ENCODE measurements around the gene MMP25. TPM values are rescaled to one million over a fixed set of nuclear protein-coding genes. Genes with fewer than 3 reads are reported as not detected.

Gene MMP25
- total and polyA plus RNA-seq, 10 of the 15 experiments (the other 5 are each of a cell fraction or from before 2014, with no cell fraction given), result 0.03 to 0.36 (median 0.13) TPM; not detected in 1

- ChIA-PET RAD21 (ENCODE audit: unreplicated experiment) (interaction anchor here (1.7 to 4.4 kb wide), 5 partner anchors 10 to 37 kb away, joined by 5 to 34 read pairs (median 7); no protein-coding TSS in a partner anchor), POLR2A (interaction anchor here (1.4 to 2.4 kb wide), 2 partner anchors 113 to 129 kb away, joined by 4 to 7 read pairs; partner anchors contain the start of gene ZNF213), SMC1A (ENCODE audit: uncharacterized antibody, unreplicated experiment) (interaction anchor here (1.3 to 10.1 kb wide), 3 partner anchors 16 to 108 kb away, joined by 3 to 91 read pairs (median 3); no protein-coding TSS in a partner anchor), CTCF (interaction anchor here (0.5 to 18.2 kb wide), 6 partner anchors 7 to 154 kb away, joined by 3 to 421 read pairs (median 6); no protein-coding TSS in a partner anchor)
- intact Hi-C loops (cut with micrococcal nuclease; ENCODE audit: unreplicated experiment) (no loop called here), in situ Hi-C loops (cut with MboI) (no loop called here)
- Histone ChIP-seq H3K36me3 (ENCODE audit: control insufficient read depth in 2 of 2, insufficient read depth in 2 of 2, low read length in 1 of 2) (peaks cover 0 to 2% of the 10 kb centered on the region in 2 experiments; a peak in 3 of 4 replicates), H3K27ac (ENCODE audit: control insufficient read depth, insufficient read depth) (no peak overlapping the region; the same call in 1 of the 2 replicates), H3K4me2 (ENCODE audit: control insufficient read depth, insufficient read depth) (peak overlapping the region; percentile 83), H3K27me3 (replicated peaks in 1 of 2; ENCODE audit: control insufficient read depth in 2 of 2, insufficient read depth in 2 of 2, low read length in 1 of 2) (no peaks in the 10 kb centered on the region), H3K4me3 (peak overlapping the region; percentile 73), H2AFZ (ENCODE audit: control insufficient read depth, low read depth, low read length) (peak overlapping the region; percentile 62; the same call in 1 of the 2 replicates), H3K9me3 (replicated peaks; ENCODE audit: control insufficient read depth, insufficient read depth, low read length) (no peaks in the 10 kb centered on the region), H3K9ac (ENCODE audit: control insufficient read depth, insufficient read depth, low read length) (no peak overlapping the region), H3K79me2 (ENCODE audit: control insufficient read depth, insufficient read depth, low read length) (no peaks in the 10 kb centered on the region), H3K4me1 (ENCODE audit: control insufficient read depth, insufficient read depth, low read length) (peaks cover 25% of the 10 kb centered on the region), H4K20me1 (ENCODE audit: control insufficient read depth, insufficient read depth) (no peaks in the 10 kb centered on the region)
- TF ChIP-seq HCFC1 (IDR thresholded peaks at IDR 0.05; ENCODE audit: low read length) (no peak), PAX5 (IDR thresholded peaks at IDR 0.05; ENCODE audit: borderline replicate concordance, low read depth, low read length) (no peak), E4F1 (IDR thresholded peaks at IDR 0.05; ENCODE audit: borderline replicate concordance, partially characterized antibody) (no peak), JUND (IDR thresholded peaks at IDR 0.05; ENCODE audit: low read depth, low read length) (no peak), ZNF217 (IDR thresholded peaks at IDR 0.05) (no peak), HDGF (IDR thresholded peaks at IDR 0.05) (peak; percentile 35), RUNX3 (IDR thresholded peaks at IDR 0.05; ENCODE audit: low read length) (no peak), RCOR1 (conservative IDR thresholded peaks at IDR 0.05; ENCODE audit: low read depth, low read length) (no peak), ATF7 (IDR thresholded peaks at IDR 0.05; ENCODE audit: low read depth) (no peak), HDAC2 (IDR thresholded peaks at IDR 0.05) (no peak), SUPT20H (IDR thresholded peaks at IDR 0.05; ENCODE audit: borderline replicate concordance, control insufficient read depth, low read depth, low read length) (no peak), CTCF (IDR thresholded peaks at IDR 0.05 in 2 of 3, conservative IDR thresholded peaks at IDR 0.05 in 1 of 3; ENCODE audit: control insufficient read depth in 2 of 3, extremely low read depth in 1 of 3, insufficient read depth in 1 of 3, low read depth in 3 of 3, low read length in 3 of 3) (peak; percentile 28 to 49 (median 32); a peak in 5 of 6 replicates), LARP7 (IDR thresholded peaks at IDR 0.05) (no peak)
- FAIRE-seq, result no peak
- ATAC-seq, result peak; percentile 66
- DNase-seq (ENCODE audit: low read depth, low spot score), result no peak
- 29% methylated on average over 25 of the region's 25 CpGs for WGBS (ENCODE audit: insufficient coverage, insufficient replicate concordance, low lambda C conversion rate, missing lambda C conversion rate)
- BruUV-seq (replicated peaks), result no TSS peak
Observed at GRCh38 chr16:3021449-3022207, 24.7 kb upstream of the MMP25 start.
